PFSK-1 (cell line): Measurements from ENCODE around the gene SRA1.

Experiments
- POLR2AphosphoS5 ChIP-seq: IDR thresholded peaks from 2 replicates; pipeline ENCODE4 v1.6.1; 2012; ENCODE audit warnings: low read depth, mild to moderate bottlenecking, control low read depth, low read length, moderate library complexity
- REST ChIP-seq, 2 experiments: IDR thresholded peaks; 2 replicates each; pipeline versions ENCODE4 v1.6.1 to v1.8.0; 2011 to 2012; ENCODE audit warnings: low read depth in 2 of 2, low read length in 2 of 2, control low read depth in 1 of 2, inconsistent platforms in 1 of 2, mild to moderate bottlenecking in 1 of 2, moderate library complexity in 1 of 2; ENCODE audit not compliant: insufficient read depth in 1 of 2
- SIN3A ChIP-seq: IDR thresholded peaks from 2 replicates; pipeline ENCODE4 v1.6.1; 2012; ENCODE audit warnings: mild to moderate bottlenecking, low read length, moderate library complexity, borderline replicate concordance; ENCODE audit not compliant: insufficient read depth
- TAF1 ChIP-seq: IDR thresholded peaks from 2 replicates; pipeline ENCODE4 v1.6.1; 2012; ENCODE audit warnings: low read length, control low read depth, borderline replicate concordance; ENCODE audit not compliant: insufficient read depth

- TF ChIP-seq POLR2AphosphoS5 (no peak), TAF1 (no peak), SIN3A (no peak), REST (IDR thresholded peaks at IDR 0.05; ENCODE audit: insufficient read depth in 1 of 2, low read depth in 2 of 2, low read length in 2 of 2) (no peak)
These were observed 4.7 kb upstream of the SRA1 start for GRCh38 chr5:140561753-140562523.
